HCT116 (cell line): Measurements from ENCODE around the gene CYB5B. TPM values are rescaled to one million over a fixed set of nuclear protein-coding genes. Genes with fewer than 3 reads are reported as not detected.

Experiments used
- ATAC-seq: fragments of 200-7000 bp; cut with Tn5 transposase; 2 replicates; pipeline ENCODE4 v1.9.1; 2020; ENCODE audit warnings: mild to moderate bottlenecking, moderate library complexity
- BruUV-seq: library from RNA; stranded (reverse); fragments of 400-500 nt; replicated peaks from 2 replicates; lab custom pipeline; 2021; lab: Mats Ljungman, UMichigan
- CTCF ChIA-PET: fragments of 300-600 bp; sonication (Branson Sonifier 250); formaldehyde crosslinking; loops from one replicate; lab custom pipeline; 2021; ENCODE audit warnings: antibody characterized with exemption; lab: Charles Lee
- POLR2A ChIA-PET: fragments of 300-600, 350-600 bp; sonication (Branson Sonifier 250); formaldehyde crosslinking; loops from one replicate; lab custom pipeline; 2021; ENCODE audit warnings: antibody characterized with exemption; lab: Charles Lee
- RAD21 ChIA-PET, 2 experiments: fragments of 300-600 bp; sonication (Branson Sonifier 250); formaldehyde crosslinking; loops; one replicate each; lab custom pipeline; 2023; ENCODE audit warnings: low total read pairs in 2 of 2; ENCODE audit not compliant: uncharacterized antibody in 2 of 2, unreplicated experiment in 2 of 2, low non-redundant PET in 1 of 2; lab: Charles Lee
- DNase-seq: peaks from one replicate; pipeline ENCODE4 v3.0.0-alpha.2; 2010; ENCODE audit warnings: low read depth, low spot score
- H2AFZ ChIP-seq: fragments of 200-600 bp; shearing (Covaris generic), sonication (generic); 2 replicates; pipeline ENCODE4 v1.6.1; 2017; ENCODE audit warnings: low read depth, mixed run types, mixed read lengths, antibody characterized with exemption, low read length; ENCODE audit not compliant: poor library complexity, severe bottlenecking
- H3K27ac ChIP-seq: 2 replicates; pipeline ENCODE4 v1.5.1; 2012; ENCODE audit warnings: low read depth, low read length
- H3K27me3 ChIP-seq: fragments of 200-600 bp; sonication (generic); 2 replicates; pipeline ENCODE4 v1.6.1; 2016; ENCODE audit warnings: mixed run types, low read length, mixed read lengths; ENCODE audit not compliant: insufficient read depth
- H3K36me3 ChIP-seq, 2 experiments: fragments of 200-500 bp in 1 of 2; fragments of 200-600 bp in 1 of 2; sonication (Bioruptor generic) in 1 of 2; sonication (generic) in 1 of 2; 2 replicates each; pipeline versions ENCODE4 v1.5.1 to v1.6.1; 2014 to 2016; ENCODE audit warnings: low read length in 2 of 2, inconsistent platforms in 1 of 2, mixed read lengths in 1 of 2, mixed run types in 1 of 2; ENCODE audit not compliant: insufficient read depth in 2 of 2, control insufficient read depth in 1 of 2
- H3K4me1 ChIP-seq, 2 experiments: fragments of 200-600 bp in 1 of 2; sonication (generic) in 1 of 2; 2 replicates each; pipeline versions ENCODE4 v1.5.1 to v1.6.1; 2012 to 2017; ENCODE audit warnings: low read length in 2 of 2, inconsistent platforms in 1 of 2, mild to moderate bottlenecking in 1 of 2, mixed read lengths in 1 of 2, mixed run types in 1 of 2, moderate library complexity in 1 of 2; ENCODE audit not compliant: insufficient read depth in 2 of 2, control insufficient read depth in 1 of 2
- H3K4me2 ChIP-seq: fragments of 200-600 bp; sonication (generic); 2 replicates; pipeline ENCODE4 v1.6.1; 2017; ENCODE audit warnings: mixed run types, low read length, mixed read lengths
- H3K4me3 ChIP-seq, 2 experiments: fragments of 200-600 bp in 1 of 2; sonication (generic) in 1 of 2; replicated peaks in 1 of 2; 2 replicates each; pipeline ENCODE4 v1.5.1; 2011 to 2016; ENCODE audit warnings: low read length in 2 of 2, control low read depth in 1 of 2, low read depth in 1 of 2, mild to moderate bottlenecking in 1 of 2, mixed read lengths in 1 of 2, mixed run types in 1 of 2
- H3K79me2 ChIP-seq: fragments of 200-600 bp; sonication (generic); 2 replicates; pipeline ENCODE4 v1.6.1; 2017; ENCODE audit warnings: mild to moderate bottlenecking, mixed run types, low read length, moderate library complexity, mixed read lengths; ENCODE audit not compliant: insufficient read depth
- H3K9ac ChIP-seq: fragments of 200-600 bp; sonication (generic); 2 replicates; pipeline ENCODE4 v1.6.1; 2016; ENCODE audit warnings: low read length, mixed read lengths
- H3K9me2 ChIP-seq: fragments of 200-600 bp; sonication (generic), shearing (Covaris generic); 2 replicates; pipeline ENCODE4 v1.6.1; 2017; ENCODE audit warnings: mixed run types, mild to moderate bottlenecking, moderate library complexity; ENCODE audit not compliant: insufficient read depth
- H3K9me3 ChIP-seq, 2 experiments: fragments of 200-500 bp in 1 of 2; fragments of 200-600 bp in 1 of 2; sonication (Bioruptor generic) in 1 of 2; sonication (generic) in 1 of 2; 2 replicates each; pipeline ENCODE4 v1.6.1; 2014 to 2017; ENCODE audit warnings: low read length in 2 of 2, mixed read lengths in 2 of 2, inconsistent platforms in 1 of 2, low read depth in 1 of 2, mild to moderate bottlenecking in 1 of 2, mixed run types in 1 of 2, moderate library complexity in 1 of 2; ENCODE audit not compliant: control insufficient read depth in 1 of 2, insufficient read depth in 1 of 2
- H4K20me1 ChIP-seq: fragments of 200-600 bp; sonication (generic), shearing (Covaris generic); 2 replicates; pipeline ENCODE4 v1.6.1; 2017; ENCODE audit warnings: mixed run types, mild to moderate bottlenecking, moderate library complexity; ENCODE audit not compliant: insufficient read depth
- ELF1 ChIP-seq: IDR thresholded peaks from 2 replicates; pipeline ENCODE4 v1.6.1; 2012; ENCODE audit warnings: low read depth, borderline replicate concordance
- SP1 ChIP-seq: IDR thresholded peaks from 2 replicates; pipeline ENCODE4 v1.6.1; 2012; ENCODE audit warnings: low read depth
- TCF7L2 ChIP-seq: IDR thresholded peaks from 2 replicates; pipeline ENCODE4 v1.7.0; 2011; ENCODE audit warnings: borderline replicate concordance, inconsistent platforms; ENCODE audit not compliant: insufficient read depth, insufficient read length; ENCODE audit errors: extremely low read depth
- ZFX ChIP-seq: fragments of 450-650 bp; IDR thresholded peaks from 2 replicates; pipeline ENCODE4 v1.6.1; 2017
- intact Hi-C: fragments of 100-400 bp; cut with micrococcal nuclease; formaldehyde crosslinking; loops from 2 replicates; pipeline ENCODE4 v1.10.0; 2022
- total RNA-seq: library from RNA; stranded (reverse); gene quantifications from one replicate; pipeline ENCODE4 v1.2.1, GENCODE V29; 2021; ENCODE audit not compliant: unreplicated experiment
- TF ChIP-seq, protein P1 (sequence below): IDR thresholded peaks from 2 replicates; pipeline ENCODE4 v1.6.1; 2012

CYB5B gene
- total RNA-seq, 1 experiment from 2014 or later: 689 TPM

DNA sequence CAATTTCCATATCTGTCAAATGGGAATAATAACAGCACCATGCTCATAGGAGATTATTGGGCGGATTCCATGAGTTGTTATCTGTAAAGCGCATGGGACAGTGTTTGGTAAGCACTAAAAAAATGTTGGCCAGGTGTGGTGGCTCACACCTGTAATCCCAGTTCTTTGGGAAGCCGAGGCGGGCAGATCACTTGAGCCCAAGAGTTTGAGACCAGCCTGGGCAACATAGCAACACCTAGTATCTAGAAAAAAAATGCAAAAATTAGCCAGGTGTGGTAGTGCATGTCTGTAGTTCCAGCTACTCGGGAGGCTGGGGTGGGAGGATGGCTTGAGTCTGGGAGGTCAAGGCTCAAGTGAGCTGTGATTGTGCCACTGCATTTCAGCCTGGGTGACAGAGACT lies 74.5 kb downstream of the CYB5B start:
- Histone ChIP-seq H4K20me1 (no peaks in the 10 kb centered on the region), H3K4me3 (no peak overlapping the region), H2AFZ (no peak overlapping the region), H3K4me1 (peaks cover 0 to 21% of the 10 kb centered on the region in 2 experiments; a peak in 2 of 4 replicates), H3K27me3 (no peaks in the 10 kb centered on the region), H3K9ac (no peak overlapping the region), H3K9me2 (no peaks in the 10 kb centered on the region), H3K79me2 (no peaks in the 10 kb centered on the region), H3K4me2 (no peak overlapping the region), H3K9me3 (no peaks in the 10 kb centered on the region), H3K27ac (no peak overlapping the region), H3K36me3 (no peaks in the 10 kb centered on the region)
- ChIA-PET CTCF (no interaction called here), POLR2A (no interaction called here), RAD21 (no interaction called here)
- TF ChIP-seq ELF1: no peak
- no peak for TF ChIP-seq TCF7L2
- intact Hi-C loops: no loop called here
- DNase-seq: no peak
- BruUV-seq: no TSS peak
- ATAC-seq: no peak

DNA sequence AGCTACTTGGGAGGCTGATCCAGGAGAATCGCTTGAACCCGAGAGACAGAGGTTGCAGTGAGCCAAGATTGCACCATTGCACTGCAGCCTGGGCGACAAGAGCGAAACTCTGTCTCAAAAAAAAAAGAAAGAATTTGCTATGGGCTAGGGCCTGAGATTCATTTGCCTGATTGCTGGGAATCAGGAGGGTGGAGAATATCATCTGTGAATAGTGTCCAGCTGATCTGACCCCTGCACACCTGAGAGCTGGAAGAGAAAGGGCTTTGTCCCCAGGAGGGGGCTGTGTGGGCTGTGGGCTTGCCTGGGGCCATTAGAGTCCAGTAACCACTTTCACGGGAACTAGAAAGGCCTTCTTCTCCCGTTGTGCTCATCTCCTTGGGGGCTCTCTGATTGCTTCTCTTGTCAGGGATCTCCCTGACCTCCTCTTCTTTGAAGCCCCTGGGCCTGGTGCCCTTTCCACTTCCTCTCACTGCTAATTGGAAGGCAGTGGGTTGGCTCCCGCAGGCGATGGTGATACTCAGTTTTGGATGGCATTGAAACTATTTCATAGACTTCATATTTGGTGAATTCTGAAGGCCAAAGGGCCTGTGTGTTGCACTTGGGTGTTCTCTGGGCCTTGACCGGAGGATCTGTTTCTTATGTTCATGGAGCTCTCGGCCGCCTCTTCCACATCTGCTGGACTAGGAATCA lies 75.3 kb downstream of the CYB5B start:
- CTCF ChIA-PET: no interaction called here

More for the DNA sequence above, 75.3 kb downstream of the CYB5B start:
- no peaks in the 10 kb centered on the region for H3K79me2 ChIP-seq
- DNase-seq: no peak
- no peak for ATAC-seq
- H3K4me1 ChIP-seq: peaks cover 0 to 20% of the 10 kb centered on the region in 2 experiments; a peak in 2 of 4 replicates
- no TSS peak for BruUV-seq
- no peaks in the 10 kb centered on the region for H4K20me1 ChIP-seq
- H3K27me3 ChIP-seq: no peaks in the 10 kb centered on the region
- no peaks in the 10 kb centered on the region for H3K9me3 ChIP-seq
- no peak overlapping the region for H3K9ac ChIP-seq
- intact Hi-C loops: no loop called here
- H3K9me2 ChIP-seq: no peaks in the 10 kb centered on the region
- no peaks in the 10 kb centered on the region for H3K36me3 ChIP-seq
- no peak overlapping the region for H3K4me3 ChIP-seq
- POLR2A ChIA-PET: no interaction called here
- H2AFZ ChIP-seq: no peak overlapping the region
- TF ChIP-seq ZFX: no peak
- no peak for TF ChIP-seq SP1
- TF ChIP-seq, protein P1, sequence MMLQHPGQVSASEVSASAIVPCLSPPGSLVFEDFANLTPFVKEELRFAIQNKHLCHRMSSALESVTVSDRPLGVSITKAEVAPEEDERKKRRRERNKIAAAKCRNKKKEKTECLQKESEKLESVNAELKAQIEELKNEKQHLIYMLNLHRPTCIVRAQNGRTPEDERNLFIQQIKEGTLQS: no peak
- TF ChIP-seq, all 23 proteins: peak for 0
- RAD21 ChIA-PET: no interaction called here
- Histone ChIP-seq H3K4me2 (no peak overlapping the region), H3K27ac (no peak overlapping the region)
